SKM-1 treated with dmso at 0.1 percent for 144 hours (cell line): ENCODE results near the gene ALK.

Source experiments
- DNase-seq: peaks from one replicate; lab custom pipeline; 2025; ENCODE audit not compliant: unreplicated experiment; lab: John Stamatoyannopoulos, UW

The ALK gene

DNA sequence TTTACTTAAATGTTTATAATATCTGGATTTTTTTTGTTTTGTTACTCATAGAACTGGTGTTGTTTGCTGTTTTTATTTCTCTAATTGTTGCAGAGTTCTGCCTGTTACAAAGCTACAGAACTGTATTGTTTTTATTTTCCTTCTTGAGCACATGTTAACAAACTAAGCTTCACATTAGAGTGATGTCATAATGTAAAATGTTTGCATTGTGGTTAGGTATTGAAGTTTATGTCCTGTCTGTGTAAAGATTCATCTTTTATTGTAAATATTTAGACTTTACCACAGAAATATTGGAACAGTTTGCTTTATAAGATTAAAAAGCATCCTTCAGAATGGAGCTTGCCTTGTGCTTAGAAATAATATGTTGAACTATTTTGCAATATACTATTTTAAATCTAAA lies 738.5 kb downstream of the ALK start:
- no peak for DNase-seq

DNA sequence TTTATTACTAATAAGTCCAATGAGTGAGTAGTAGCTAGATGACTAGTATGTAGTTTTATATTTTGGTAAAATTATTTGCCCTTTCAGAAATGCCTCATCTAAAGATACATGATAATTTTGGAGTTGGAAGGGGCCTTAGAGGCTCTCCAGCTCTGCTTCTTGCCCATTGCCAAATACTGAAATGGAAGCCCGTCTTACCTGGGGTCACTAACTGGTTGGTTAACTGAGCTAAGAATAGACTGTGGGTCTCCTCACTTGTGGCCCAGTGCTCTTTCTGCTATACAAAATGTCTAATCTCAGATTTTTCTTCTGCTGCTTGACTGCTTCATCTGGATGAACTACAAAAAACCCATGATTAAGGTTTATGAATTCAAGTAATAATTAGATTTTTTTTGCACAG lies 739.1 kb downstream of the ALK start:
- DNase-seq: no peak

DNA sequence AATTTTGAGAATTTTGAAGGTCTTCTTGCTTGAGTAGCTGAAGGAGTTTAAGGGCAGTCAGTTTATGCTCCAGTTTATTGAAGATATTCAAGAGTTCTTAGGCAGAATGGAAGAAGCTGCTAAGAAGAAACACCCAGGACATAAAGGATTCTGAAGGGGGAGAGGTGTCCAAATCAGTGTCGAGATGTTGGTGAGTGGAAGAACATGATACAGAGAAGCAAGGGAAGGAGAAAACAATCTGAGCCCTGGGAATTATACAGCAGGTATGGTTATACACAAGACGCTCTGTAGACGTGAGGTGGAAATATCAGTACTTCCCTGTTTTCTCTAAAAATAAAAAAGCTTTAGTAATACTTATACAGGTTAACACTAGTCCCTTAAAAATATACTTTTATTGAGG lies 746.0 kb downstream of the ALK start:
- DNase-seq: no peak

DNA sequence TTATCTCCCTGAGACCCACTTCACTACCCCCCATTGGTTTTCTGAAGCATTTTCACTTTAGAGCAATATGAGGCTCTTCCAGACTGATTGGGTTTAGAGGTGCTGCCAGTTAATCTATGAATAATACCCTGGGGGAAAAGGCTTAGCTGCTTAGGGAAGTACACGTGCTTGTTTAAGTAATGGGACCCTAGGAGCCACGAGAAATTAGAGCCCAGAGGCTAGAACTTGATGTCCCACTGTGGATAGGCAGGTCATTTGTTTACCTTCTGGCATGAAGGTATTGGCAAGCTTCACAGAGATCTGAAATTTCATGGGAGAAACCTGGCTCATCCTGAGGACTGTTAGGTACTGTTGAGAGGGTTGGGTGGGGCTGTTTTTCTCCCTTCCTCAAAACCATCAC lies 746.4 kb downstream of the ALK start:
- DNase-seq: no peak

DNA sequence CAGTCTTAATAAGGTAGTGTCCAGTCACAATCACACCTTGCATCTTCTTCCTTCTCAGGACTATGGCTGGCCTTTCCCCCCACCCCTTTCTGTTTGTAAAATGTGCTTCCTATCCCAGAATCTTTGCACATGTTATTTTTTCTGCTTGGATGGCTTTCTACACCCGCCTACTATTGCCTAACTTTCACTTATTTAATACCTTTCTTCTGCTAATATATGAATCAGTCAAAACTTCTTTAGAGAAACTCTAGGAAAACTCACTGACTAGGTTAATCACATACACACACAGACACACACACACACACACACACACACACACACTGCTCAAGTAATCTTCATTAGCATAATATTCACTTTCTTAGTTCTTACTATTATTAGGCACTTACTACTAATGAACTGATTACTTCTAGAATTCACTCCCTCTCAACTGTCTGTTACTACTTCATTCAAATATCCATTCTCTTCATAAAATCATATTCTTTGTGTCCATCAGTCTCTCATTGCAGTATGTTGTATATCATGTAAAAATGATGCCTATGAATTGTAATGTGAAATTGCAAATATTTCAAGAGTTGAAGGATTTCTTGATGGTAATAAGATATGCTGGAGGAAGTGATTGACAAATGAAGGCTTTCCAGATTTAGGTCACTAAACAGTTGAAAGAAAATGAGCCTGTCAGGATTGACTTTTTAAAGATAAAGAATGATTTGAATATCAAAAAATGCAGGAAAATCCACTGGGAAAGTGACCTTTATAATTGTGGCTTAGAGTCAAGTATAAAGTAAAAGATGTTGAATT lies 754.9 kb downstream of the ALK start:
- no peak for DNase-seq

DNA sequence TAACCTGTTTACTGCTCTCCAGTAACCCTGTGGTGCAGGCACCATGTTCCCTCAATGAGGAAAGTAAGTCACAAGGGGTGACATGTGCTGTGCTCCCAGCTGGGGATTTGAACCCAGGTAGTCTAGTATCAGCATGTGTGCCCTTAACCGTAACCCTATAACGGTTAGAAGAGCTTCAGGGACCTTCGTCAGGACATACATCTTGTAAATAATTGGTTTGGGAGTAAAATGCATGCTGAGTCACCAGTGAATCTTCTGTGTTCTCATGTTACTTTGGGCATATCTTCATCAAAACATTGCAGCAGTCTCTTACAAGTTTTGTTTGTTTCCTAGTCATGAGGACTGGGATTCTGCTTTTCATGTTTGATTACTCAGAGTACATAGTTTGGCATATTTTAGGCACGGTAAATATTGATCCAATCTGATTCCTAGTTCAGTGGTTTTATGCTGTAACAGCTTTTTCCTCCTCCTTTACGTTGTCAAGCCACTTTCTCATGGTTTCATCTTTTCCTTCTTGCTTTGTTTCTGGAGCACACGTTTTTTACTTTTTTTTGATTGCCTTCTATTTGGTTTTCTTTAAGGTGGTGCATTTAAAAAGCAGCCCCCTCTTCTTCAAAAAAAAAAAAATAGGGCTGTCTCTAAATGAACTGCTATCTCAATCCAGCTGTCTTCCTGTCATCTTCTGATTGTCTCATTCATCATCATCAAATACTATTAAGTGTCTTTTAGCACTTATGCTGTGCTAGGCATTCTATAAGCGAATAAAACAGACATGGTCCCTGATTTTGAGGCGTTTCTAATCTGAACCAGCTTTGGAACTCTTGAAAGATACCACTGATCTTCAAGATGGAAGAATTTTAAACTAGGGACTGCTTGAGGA lies 755.8 kb downstream of the ALK start:
- no peak for DNase-seq

DNA sequence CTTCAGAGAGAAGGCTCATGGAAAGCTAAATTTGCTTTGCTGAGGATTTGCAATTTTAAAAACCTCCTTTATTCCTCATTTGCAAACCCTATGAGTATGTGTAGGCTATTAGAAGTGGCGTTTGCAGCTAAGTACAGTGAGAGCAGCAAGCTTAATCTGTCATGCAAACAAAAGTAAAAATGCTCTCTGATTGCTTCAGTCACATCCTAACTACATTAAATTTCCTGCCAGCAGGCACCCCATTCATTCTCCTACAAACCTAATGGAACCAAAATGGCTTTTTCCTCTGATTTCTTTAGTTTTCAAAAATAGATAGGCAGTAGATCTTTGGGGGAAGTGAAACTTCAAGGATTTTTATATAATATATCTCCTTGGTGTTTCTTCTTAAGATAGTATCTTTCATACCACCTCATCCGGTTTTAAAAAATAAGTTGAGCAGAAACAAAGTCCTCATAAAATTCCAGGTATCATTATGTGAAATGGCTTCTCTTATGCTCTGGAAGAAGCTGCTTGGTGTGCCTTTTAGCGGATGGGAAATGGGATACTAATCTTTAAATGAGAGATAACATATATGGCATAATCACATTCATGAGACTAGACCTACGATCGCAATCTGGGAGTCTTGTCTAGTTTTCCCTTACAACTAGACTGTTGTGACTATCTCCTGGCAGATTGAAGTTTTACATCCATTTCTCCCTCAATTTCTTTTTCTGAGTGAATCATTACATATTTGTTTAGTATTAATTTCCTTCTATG lies 757.1 kb downstream of the ALK start:
- DNase-seq: no peak

DNA sequence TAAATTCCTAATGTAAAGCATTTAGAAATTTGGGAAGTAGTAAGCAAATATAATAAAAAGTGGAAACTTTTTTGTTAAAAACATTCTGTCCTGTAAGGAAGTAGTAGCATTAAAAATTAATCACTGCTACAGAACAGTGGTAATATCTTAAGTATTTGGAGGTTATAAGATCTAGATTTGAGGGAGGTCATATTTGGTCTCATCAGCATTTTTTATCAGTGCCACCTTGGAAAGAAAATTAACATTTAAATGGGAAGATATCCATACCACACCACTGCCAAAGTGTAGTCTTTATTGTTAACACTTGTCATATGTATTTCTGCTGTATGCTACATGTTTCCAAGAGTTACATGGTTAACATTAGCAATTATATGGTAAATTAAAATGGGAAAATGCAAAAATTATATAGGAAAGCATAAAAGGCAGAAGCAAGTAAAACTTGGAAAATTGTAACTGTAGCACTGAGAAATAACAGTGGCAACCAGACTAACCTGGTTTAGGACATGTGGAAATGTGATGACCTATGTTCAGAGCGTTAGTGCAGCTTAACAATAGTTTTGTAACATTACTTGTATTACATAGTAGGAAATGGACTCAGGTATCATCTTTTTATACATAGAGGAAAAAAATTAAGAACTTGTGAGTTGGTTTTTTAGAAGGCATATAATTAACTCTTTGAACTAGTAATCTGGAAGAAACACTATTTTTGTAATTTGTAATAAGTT lies 759.0 kb downstream of the ALK start:
- DNase-seq: no peak

DNA sequence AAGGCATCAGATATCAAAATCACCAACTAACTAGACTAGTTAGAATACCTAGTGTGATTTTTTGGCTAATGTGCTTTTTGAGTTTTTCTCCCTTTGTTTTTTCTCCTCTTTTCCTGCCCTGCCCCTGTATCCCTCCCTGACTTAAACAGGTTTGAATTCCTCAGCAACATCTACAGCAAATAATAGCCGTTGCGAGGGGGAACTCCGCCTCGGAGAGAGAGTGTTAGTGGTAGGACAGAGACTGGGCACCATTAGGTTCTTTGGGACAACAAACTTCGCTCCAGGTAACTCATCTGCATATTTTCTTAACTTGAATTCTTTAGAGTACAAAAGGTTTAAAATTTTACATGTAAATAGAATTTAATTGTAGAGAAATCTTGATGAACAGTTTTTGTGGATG lies 761.2 kb downstream of the ALK start:
- DNase-seq: no peak

DNA sequence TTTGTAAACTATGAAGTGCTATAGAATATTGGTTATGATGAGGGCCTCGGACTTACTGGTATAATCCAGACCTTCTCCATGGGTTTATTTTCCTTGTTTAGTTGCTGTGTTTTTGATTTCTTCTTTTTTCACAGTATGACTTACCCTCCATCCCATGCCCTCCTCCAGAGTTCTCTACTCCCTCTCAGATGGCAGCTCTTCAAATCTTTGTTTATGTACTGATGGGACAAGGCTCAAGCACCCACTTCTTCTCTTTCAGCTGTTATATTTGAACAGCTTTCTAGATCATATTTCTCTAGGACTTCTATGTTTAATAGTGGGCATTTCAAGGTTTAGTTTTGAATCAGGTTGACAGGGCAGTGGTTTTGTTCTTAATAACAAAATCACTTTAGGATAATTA lies 762.3 kb downstream of the ALK start:
- DNase-seq: no peak

DNA sequence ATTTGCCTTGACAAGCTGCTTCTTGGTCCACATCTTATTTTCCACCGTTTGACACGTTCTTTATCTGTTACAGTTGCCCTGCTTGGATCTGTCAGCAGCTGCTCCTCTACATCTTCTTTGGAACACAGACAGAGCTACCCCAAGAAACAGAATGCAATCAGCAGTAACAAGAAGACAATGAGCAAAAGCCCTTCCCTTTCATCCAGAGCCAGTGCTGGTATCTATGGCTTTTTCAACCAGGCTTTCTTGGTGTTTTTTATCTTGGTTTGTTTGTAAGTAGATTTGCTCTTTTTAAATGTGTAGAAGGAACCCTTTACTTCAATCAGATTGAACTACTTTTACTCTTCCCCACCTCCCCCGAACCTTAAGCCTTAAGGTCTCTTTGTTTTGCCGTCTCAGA lies 764.3 kb downstream of the ALK start:
- DNase-seq: no peak

DNA sequence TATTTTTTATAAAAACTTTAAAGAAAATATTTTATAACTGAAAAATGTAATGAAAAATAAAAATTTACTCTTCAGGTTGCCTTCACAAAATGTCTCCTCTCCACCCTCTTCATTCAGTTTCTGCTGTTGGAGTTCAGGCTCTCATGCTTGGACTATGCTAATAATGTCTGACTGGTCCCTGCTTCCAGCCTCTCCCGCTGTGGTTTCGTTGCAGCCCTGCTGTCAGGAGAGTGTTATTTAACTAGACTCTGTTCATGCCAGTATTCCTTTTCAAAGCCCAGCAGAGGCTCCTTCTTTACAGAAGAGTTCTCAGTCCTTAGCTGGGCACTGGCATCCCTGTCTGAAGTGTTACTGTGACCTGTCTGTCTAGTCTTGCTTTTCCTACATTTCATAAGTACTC lies 765.8 kb downstream of the ALK start:
- no peak for DNase-seq

DNA sequence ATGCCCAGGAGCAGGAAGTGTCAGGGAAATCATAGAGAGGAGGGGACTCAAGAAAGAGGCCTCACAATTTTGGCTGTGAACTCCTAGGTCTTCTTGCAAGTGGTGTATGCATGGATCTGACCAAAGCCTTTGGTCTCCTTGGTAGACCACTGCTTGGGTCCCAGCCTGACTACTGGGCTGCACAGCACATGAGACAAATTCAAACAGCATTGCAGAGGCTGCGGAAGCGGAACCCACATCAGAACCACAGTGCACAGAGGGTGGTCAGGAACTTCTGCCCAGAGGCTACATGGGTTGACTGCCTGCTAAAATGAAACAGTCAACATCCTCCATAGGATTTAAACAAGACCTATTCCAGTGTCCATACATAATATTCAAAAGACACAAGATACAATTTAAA lies 766.8 kb downstream of the ALK start:
- DNase-seq: no peak

DNA sequence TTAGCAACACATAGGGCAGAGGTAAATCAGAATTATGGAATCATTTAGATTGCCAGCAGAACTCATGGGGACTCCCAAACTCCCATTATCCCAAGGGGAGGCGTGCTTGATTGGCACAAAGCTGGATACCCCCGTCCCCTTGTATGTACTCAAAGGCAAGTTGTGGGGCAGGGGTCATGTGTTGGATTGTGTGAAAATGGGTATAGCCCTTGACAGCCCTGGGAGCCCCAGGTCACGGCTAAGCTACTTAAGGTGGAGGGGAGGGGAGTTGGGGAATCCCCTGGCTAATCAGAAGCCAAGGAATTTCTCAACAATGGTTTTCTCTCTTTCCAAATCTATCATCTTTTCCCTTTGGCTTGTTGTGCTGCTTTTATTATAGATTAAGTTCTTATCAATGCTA lies 773.4 kb downstream of the ALK start:
- DNase-seq: no peak

DNA sequence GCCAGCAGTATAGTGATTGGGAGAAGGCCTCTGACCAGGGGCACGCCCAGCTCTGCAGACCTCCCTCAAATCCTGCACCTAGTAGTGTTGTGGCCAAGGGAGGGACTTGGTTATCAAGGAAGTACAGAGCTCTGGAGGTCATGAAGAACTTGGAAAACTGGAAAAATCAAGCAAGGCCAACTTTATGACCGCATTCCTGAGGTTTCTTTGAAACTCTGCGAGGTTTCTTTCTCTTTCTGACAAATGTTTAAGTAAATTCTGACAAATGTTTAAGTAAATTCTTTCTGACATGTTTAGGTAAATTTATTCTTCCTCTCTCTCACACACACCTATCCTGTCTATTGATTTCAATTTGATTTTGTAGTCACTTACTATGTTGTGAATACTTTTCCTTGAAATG lies 775.2 kb downstream of the ALK start:
- DNase-seq: no peak

DNA sequence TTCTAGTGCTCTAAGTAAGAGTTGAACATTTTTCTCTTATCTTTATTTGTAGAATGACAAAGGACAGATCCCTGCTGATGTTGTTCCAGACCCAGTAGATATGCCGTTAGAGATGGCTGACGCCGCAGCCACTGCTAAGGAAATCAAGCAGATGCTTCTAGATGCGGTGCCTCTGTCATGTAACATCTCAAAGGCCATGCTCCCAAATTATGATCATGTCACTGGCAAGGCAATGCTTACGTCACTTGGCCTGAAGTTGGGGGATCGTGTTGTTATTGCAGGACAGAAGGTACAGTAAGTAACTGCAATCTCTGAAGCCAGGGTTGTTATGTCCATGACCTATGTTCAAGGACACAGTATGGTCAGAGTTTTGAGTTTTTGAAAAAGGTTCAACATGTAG lies 777.7 kb downstream of the ALK start:
- no peak for DNase-seq
